SK-N-SH (cell line): ENCODE data around the gene ARHGAP6.

Experiments
- ELF1 ChIP-seq: IDR thresholded peaks from 2 replicates; pipeline ENCODE4 v1.4.0; 2012
- NFIC ChIP-seq: IDR thresholded peaks from 2 replicates; pipeline ENCODE4 v1.4.0; 2012; ENCODE audit warnings: borderline replicate concordance
- POLR2AphosphoS5 ChIP-seq: IDR thresholded peaks from 2 replicates; pipeline ENCODE4 v1.6.1; 2012; ENCODE audit warnings: low read depth, low read length
- TF ChIP-seq, protein P1 (sequence below): fragments of 200-600 bp; sonication (generic); IDR thresholded peaks from 2 replicates; pipeline ENCODE4 v1.6.1; 2017; ENCODE audit warnings: antibody characterized with exemption, mild to moderate bottlenecking, moderate library complexity
- TF ChIP-seq, protein P2 (sequence below): IDR thresholded peaks from 2 replicates; pipeline ENCODE4 v1.4.0; 2012; ENCODE audit warnings: low read depth
- TF ChIP-seq, protein P3 (sequence below): fragments of 150-350 bp; IDR thresholded peaks from 2 replicates; pipeline ENCODE4 v1.6.1; 2017; ENCODE audit warnings: antibody characterized with exemption, low read length, low read depth, borderline replicate concordance

DNA sequence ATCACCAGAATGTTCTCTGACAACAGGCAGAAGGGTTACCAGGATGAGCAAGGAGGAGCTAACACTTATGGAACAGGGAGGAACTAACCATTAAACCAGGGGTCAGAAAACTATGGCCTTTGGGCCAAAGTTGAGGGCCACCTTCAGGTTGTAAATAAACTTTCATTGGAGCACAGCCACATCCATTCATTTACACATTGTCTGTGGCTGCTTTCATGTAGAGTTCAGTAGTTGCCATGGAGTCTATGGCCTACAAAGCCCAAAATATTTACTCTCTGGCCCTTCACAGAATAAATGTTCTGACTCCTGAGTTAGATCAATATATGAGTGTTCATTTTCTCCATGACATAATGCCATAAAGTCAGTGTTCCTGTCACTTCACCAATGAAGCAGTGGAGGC lies 567.8 kb downstream of the ARHGAP6 start:
- TF ChIP-seq, protein P1, sequence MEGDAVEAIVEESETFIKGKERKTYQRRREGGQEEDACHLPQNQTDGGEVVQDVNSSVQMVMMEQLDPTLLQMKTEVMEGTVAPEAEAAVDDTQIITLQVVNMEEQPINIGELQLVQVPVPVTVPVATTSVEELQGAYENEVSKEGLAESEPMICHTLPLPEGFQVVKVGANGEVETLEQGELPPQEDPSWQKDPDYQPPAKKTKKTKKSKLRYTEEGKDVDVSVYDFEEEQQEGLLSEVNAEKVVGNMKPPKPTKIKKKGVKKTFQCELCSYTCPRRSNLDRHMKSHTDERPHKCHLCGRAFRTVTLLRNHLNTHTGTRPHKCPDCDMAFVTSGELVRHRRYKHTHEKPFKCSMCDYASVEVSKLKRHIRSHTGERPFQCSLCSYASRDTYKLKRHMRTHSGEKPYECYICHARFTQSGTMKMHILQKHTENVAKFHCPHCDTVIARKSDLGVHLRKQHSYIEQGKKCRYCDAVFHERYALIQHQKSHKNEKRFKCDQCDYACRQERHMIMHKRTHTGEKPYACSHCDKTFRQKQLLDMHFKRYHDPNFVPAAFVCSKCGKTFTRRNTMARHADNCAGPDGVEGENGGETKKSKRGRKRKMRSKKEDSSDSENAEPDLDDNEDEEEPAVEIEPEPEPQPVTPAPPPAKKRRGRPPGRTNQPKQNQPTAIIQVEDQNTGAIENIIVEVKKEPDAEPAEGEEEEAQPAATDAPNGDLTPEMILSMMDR = no peak
- TF ChIP-seq ELF1 = no peak
- no peak for TF ChIP-seq POLR2AphosphoS5
- TF ChIP-seq, protein P2, sequence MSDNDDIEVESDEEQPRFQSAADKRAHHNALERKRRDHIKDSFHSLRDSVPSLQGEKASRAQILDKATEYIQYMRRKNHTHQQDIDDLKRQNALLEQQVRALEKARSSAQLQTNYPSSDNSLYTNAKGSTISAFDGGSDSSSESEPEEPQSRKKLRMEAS = no peak
- no peak for TF ChIP-seq NFIC
- TF ChIP-seq, protein P3, sequence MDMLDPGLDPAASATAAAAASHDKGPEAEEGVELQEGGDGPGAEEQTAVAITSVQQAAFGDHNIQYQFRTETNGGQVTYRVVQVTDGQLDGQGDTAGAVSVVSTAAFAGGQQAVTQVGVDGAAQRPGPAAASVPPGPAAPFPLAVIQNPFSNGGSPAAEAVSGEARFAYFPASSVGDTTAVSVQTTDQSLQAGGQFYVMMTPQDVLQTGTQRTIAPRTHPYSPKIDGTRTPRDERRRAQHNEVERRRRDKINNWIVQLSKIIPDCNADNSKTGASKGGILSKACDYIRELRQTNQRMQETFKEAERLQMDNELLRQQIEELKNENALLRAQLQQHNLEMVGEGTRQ = no peak
